SU-DHL-6 (cell line): ENCODE data around the gene TMEM129.

ENCODE experiments used
- EZH2phosphoT487 ChIP-seq: fragments of 200-600 bp; sonication (generic), shearing (Covaris generic); conservative IDR thresholded peaks from 2 replicates; pipeline ENCODE4 v1.6.1; 2018; ENCODE audit warnings: mild to moderate bottlenecking, antibody characterized with exemption, low read length, moderate library complexity, mixed read lengths
- TF ChIP-seq, protein P1 (sequence below): fragments of 200-600 bp; sonication (generic); IDR thresholded peaks from one replicate; pipeline ENCODE4 v1.5.1; 2017; ENCODE audit warnings: antibody characterized with exemption, mild to moderate bottlenecking, low read length, moderate library complexity; ENCODE audit not compliant: insufficient read depth, poor library complexity, severe bottlenecking

DNA sequence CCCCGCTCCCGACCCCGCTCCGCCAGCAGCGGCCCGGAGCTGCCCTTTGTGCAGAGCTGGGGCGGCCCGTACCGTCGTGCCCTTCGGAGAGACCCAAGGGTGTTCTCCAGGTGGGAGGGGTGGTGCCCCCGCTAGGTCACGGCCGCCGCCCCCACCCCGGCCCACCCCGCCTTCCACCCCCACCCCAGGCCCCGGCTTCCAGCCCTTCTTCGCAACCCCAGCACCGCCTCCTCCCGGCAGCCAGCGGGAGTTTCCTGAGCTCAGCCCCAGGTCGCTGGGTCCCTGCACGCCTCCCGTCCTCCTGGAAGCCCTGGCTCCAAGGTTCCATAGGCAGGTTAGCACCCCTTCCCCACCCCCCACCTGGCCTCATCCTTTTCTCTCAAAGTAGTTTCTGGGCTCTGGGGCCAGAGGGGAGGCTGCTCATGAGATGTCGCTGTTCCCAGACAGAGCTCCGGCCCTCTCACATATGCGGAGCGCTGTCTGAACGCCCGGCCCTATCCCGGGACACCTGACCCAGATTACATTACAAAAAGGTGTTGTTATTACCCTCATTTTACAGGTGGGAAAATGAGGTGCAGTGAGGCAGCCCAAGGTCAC, 46.7 kb upstream of the TMEM129 start:
- no peak for TF ChIP-seq EZH2phosphoT487
- TF ChIP-seq, protein P1, sequence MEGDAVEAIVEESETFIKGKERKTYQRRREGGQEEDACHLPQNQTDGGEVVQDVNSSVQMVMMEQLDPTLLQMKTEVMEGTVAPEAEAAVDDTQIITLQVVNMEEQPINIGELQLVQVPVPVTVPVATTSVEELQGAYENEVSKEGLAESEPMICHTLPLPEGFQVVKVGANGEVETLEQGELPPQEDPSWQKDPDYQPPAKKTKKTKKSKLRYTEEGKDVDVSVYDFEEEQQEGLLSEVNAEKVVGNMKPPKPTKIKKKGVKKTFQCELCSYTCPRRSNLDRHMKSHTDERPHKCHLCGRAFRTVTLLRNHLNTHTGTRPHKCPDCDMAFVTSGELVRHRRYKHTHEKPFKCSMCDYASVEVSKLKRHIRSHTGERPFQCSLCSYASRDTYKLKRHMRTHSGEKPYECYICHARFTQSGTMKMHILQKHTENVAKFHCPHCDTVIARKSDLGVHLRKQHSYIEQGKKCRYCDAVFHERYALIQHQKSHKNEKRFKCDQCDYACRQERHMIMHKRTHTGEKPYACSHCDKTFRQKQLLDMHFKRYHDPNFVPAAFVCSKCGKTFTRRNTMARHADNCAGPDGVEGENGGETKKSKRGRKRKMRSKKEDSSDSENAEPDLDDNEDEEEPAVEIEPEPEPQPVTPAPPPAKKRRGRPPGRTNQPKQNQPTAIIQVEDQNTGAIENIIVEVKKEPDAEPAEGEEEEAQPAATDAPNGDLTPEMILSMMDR, result no peak
